GOT3 (cell line): ENCODE results near the gene MYL5.
"Not testable (repeated sequence)": the region's sequence is repeated elsewhere in the genome, so short reads cannot be mapped to it uniquely, and the experiment has no call there.

ENCODE experiments used
- DNase-seq: peaks from one replicate; lab custom pipeline; 2025; ENCODE audit warnings: mixed read lengths; lab: John Stamatoyannopoulos, UW

Gene MYL5

DNA sequence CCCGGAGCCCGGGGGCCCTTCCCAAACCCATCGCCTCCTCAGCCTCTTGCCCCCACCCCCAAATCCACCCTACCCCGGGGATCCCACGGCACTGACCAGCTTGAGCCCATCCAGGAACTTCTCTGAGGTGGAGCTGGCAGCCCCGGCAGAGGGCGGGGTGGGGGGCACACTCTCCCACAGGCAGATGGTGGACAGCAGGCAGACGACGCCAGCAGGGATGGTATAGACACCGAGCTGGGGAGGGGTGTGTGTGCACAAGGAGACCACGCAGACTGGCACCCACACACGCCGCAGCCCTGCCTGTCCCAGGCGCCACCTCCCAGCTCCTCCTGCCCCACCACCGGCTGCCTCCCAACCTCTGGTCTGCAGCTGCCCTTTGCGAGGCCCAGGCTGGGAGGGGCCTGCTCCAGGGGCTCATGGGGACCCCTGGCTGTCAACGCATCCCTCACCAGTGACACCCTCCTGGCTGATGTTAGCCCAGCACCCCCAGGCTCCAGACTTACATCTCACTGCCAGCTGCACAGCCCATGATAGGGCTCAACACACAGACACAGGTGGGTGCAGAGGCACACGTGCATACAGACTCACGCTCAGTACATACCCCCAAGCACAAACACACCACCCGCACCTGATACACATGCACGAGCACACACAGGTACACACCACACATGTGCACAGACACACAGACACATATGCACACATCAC is 10.4 kb downstream of the MYL5 start:
- no peak for DNase-seq

DNA sequence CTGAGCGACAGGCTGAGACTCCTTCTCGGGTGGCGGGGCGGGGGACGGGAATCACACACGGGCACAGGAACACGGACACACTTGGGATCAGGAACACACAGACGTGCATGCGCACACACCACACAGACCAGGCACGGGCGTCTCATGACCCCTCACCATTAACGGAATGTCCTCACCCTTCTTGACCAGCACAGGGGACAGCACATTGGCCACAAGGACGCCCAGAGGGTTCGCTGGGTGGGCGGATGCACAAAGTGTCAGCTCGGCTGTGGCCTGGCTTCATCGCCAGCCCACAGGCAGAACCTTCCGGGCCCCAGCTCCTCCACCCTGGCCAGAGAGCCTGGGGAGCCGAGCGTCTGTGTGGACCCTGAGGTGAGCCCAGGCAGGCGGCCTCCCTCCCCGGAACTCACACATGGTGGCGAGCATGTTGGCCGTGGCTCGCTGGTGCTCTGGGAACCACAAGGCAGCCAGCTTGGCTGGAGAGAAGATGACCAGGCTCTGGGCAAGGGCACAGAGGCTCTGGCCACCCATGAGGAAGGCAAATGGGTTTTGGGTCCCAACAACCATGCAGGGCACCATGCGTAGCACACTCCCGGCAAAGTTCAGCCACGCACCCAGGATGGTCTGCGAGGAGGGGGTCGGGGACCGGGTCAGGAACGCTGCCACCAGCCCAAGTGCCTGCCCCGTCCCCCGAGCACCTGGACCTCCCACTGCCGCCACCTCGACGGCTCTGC is 11.5 kb downstream of the MYL5 start:
- DNase-seq, result no peak

DNA sequence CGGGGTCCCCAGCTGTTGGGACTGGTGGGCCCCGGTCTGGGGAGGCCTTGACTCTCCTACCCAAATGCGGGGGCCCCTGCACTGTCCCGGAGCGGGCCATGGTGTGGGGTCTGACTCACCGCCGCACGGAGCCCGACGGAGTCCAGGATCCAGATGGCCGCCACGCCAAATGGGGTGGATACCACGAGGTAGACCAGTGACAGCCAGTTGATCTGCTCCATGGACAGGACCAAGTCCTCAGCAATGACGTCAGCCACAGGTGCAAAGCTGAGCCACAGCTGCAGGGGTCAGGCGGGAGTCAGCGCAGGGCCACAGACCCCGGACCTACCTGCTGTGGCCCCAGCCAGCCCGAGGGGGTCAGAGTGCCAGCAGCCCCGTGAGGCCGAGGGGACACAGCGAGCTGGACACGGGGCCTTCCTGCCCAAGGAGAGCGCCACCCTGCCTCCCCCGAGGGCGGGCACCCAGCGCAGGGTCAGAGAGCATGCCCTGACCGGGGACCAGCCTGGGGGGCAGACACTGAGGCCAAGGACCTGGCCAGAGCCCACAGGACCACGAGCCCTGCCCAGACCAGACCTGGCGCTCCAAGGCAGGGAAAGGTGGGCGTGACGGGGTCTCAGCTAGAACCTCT is 12.2 kb downstream of the MYL5 start:
- no peak for DNase-seq

DNA sequence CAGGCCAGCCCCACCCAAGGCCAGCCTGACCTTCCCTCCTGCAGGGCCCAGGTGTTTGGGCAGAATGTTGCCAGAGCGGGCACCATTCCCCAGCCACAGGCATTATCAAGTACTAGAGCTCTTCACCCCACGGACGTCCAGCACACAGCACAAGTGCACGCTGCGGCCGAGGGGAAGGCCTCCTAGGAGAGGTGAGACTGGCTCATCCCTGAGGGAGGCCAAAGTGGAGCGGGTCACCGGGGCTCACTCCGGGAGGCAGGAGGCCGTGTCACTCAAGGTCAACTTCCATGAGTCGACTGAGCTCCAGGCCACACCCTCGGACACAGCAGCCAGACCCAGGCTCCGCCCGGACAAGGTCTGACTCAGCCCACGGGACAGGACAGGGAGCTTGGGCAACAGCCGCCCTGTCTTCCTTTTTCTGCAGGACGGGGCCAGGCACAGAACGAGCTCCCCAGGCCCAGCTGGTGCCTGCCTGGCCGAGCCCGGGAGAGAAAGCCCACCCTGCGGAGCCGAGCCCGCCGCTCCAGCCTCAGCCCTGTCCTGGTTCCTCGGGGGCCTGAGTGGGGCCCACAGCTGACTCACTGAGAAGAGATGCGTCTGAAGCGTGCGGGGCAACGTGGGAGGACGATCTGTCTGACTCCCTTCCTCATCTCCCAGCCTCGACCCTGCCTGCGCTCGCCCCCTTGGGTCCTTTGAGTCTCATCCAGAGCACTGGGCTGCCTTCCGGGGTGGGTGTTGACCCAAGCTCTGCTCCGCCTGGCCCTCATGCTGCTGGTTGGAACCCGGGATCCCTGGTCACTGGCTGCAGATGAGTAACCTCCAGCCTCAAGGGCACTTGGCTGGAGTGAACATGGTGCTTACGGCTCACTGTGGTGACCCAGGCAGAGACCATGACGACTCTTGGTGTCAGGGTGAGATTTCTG is 13.0 kb downstream of the MYL5 start:
- DNase-seq, result peak; percentile 71

DNA sequence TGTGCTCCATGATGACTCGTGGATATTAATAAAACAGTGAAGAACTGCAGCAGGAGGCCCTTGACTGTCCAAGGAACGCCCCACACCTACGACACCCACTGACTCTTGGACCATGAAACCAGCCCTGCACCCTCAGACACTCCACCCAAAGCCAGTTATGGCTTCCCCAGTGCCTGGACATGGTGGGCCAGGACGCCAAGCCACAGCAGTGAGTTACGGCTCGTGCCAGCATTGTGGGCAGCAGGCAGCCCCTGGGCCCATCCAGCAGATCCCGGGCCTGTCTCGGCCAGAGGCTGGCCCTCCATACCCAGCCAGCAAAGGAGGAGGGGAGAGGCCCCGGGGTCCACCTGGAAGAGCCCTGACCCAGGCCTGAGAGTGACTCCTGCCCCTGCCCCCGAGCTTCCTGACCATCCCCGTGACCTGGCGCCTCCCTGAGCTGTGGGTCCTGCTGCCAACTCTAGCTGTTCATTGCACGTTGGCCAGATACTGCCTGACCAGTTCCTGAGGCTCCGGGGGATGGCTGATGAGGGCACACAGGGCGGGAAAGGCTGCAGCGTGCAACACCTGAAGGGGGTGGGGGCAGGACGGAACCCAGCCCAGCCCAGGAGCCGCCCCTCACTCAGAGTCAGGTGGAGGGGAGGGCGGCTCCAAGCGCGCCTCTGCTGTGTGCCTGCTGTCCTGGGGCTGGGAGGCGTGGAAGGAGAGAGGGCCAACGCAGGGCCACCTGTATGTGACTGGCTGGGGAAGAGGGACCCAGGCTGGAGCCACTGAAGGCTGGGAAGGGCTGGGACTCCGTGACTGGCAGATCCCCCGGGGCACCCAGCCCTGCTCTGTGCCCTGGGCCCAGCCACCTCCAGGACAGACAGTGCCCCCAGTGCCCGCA is 13.9 kb downstream of the MYL5 start:
- DNase-seq, result no peak

DNA sequence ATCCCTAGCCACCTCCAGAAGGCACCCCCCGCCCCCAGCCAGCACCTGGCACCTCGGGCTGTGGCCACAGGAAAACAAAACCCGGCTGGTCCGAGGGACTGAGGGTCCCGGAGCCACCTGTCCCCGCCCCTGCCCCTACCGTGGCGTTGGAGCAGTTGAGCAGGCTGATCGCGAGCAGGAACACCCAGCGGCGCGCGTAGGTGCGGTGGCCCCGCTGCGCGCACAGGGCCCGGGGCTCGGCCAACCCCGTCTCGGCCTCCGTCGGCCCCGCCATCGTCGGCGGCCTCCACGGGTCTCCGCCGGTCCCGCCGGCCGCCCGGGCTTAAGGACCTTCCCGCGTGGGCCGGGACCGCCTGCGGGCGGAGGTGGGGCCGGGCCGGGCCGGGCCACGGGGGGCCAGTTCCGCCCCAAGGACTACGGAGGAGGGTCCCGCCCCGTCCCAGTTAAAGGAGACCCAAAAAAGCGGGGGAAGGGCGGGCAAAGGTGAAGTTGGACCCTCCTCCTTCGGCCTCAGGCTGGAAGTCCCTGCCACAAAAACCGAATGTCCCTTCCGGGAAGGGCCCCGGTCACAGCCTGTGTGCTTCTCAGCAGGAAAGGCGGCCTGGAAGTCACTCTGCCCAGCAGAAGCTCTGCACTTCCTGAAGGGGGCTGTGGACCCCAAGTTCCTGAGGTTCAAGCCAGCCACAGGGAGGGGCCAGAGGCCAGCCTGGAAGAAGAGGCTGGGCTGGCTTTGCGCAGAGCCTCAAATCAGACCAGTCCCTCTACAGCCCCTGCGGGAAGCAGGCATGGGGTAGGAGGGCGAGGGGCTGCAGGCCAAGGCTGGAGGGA is 14.7 kb downstream of the MYL5 start, which contains the start of gene SLC49A3:
Gene SLC49A3, minus strand, starts transcription at position 298 of the 828 bp plus-strand sequence. Its CDS starts 24 bp downstream, at position 274.
- DNase-seq, result no peak

DNA sequence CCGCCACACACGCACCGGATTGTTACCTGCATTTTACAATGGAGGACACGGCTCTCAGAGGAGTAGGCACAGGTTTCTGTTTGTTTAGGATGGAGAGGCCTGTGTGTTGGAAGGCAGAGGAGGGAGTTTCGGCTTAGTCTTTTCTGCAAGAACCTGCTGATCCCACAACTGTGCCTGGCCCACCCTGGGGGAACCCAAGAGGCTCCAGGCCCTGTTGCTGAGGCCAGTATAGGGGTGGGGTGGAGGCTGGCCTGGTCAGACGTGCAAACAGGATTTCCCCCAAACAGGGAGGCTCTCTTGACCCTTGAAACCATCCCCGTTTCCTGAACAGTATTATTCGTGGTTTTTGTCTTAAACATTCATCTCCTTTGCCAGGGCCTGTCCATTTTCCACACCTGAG is 15.4 kb downstream of the MYL5 start:
- DNase-seq, result no peak

DNA sequence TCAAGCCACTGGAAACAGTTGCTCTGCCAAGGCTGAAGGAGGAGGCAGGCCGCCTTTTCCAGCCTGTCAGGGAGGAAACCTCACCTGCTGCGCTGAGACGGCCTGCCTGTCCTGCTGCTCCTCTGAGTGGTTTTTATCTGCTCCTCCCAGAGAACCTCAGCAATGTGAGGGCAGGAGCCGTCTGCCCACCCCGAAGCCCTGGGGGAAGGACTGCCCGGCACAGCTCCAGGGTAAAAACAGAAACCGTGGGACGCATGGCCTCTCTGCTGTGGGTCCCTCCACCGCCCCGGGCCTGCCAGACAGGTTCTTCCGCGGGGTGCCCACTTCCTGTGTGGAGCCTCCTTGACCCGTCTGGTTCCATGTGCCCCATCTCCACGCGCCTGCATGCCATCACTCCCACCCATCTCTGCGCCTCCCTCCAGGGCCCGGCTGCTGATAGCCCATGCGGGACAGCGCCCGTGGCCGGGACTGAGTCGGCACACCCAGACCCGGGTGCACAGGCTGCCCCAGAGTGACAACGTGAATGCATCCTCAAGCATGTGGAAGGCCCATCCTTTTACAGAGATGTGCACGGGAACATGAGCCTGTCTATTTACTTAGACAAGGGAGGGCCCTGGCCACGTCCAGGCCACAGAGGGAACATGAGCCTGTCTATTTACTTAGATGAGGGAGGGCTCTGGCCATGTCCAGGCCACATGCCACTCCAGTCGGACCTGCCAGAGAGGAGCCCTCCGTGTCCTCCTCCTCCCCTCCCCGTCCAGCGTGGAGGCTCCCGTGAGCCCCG is 18.6 kb downstream of the MYL5 start:
- no peak for DNase-seq

DNA sequence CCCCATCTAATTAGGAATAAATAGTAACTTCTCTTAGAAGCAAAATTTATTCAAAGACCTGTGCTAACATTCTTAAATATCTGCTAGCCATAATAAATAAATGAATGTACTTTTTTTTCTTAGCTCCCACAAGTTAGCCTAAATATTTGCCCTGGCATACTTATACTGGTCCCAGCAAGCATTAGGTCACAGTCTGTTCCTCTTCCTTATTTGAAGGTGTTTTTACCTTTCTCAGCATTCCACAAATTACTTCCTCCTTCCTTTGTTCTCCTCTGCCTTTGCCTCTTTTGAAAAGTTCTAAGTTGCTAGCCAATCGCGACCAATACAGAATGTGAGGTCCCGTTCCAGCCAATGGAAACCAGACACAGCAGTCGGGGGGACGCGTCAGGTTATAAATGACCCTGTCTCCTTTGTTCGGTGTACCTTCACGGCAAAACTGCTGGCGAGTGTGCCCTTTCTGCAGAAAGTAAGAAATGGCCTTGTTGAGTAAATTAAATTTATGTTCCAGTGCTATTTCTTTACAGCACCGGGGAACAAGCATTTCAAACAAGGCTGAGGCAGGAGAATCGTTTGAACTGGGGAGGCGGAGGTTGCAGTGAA is 20.1 kb downstream of the MYL5 start:
- not testable (repeated sequence) for DNase-seq

DNA sequence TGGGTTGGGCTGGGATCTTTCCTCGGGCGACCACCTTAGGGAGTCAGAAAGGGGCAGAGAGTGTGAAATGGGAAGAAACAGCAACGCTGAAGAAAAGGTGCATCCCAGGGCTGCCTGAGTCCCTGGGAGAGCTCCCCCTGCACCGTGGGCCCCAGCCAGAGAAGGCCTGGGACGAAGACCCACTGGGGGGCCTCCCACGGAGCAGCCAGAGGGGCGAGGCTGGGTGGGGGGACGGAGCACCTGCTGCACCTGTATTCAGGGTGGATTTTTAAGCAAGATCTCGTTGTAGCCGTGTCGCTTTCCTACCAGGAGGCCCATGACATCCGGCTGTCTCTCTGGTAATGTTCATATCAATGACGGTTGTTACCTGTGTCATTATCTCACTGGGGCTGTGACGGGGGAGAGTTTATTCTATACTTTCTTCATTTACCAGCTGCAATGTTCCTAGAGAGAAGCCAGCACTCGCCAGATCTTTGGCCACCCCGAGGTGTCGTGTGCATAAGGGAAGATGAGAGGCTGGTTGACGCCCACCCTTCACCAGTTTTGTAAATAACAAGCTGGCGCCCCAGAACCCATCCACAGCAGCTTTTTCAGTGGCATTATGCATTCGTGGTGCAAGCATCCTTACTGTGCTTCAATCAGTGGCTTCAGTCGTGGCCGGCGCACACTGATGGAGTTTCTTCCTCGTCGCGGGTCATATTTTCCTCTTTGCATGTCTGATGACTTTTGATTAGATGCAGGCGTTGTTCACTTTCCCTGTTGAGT is 25.7 kb downstream of the MYL5 start:
- no peak for DNase-seq

DNA sequence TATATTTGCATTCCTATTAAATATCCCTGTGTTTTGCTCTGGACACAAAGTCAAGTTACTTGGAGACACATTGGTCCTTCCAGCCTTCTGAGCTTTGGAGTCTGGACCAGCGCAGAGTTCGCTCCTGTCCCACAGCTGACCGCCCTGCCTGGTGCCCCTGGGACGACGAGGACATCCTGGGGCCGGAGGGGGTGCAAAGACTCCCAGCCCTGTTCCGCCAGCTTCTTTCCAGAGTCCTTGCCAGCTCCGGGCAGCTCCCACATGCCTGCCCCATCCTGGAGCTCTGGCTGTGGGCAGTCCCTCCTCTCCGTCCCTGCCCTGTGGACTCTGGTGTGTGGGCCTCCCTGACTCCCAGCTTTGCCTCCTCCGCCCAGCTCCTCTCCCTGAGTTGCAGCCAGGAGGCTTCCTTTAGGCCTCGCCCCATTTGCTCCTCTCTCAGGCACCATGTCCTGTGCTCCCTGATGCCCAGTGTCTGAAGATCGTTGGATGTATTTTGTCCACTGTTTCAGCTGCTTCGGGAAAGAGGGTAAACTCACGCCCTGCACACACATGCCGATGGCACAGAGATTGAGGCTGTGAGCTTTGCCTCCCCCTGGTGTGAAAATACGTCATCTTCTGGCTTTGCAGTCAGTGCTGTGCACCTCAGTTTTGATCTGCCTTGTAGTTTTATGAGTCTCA is 26.4 kb downstream of the MYL5 start:
- DNase-seq, result no peak

DNA sequence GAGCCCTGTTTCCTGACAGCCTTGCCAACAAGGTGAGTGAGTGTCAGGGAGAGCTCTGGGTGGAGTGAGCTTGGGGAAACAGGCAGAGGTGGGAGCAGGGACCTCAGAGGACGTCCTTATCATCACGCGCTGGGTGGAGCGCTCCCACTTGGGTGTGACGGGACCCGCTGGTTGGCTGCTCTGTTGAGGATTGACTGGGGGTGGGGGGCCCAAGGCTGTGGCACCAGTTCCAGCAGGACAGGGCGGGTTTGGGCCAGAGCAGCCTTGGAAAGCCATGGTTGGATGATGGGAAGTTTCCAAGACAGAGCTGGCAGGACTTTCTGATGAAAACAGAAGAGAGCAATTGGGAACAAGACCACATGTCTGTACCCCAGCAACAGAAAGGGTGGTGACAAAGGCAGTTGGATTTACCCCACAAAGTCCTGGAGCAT is 28.3 kb downstream of the MYL5 start:
- DNase-seq, result no peak

DNA sequence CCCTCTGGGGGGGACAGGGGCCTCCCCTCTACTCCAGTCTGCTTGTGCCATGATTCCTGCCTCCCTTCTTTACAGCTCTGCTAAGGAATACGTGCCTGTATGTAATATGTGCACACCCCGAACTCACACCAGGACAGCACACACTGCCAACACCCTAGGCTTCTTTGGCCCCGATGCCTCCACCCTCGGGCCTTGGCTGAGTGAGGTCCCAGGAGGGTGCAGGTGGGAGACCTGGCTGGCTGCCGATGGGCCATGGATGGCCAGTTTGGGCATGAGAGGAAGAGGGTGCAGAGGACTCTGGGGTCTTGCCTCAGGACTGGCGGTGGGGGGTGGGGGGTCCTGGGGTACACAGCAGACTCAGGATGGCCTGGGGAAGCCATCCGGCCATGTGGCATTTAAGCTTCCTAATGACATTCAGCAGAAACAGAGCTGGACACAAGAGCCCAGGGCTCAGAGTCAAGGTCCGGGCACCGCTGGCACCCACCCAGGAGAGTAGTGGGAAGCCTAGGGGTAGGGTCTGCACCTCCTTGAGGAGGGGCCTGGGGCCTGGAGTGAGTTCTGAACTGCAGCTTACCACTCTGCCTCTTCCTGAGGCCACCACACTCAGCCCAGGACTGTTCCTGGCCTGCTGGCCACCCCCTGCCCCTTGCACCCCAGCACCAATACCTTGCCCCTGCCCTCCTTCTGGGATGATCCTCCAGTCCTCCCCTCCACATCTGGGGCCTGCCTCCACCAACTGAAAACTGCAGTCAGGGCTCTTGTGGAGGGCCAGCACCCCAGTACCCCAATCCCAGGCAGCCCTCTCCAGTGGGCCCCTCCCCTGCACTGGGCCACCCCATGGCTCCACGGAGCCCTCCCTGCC is 29.2 kb downstream of the MYL5 start:
- no peak for DNase-seq

DNA sequence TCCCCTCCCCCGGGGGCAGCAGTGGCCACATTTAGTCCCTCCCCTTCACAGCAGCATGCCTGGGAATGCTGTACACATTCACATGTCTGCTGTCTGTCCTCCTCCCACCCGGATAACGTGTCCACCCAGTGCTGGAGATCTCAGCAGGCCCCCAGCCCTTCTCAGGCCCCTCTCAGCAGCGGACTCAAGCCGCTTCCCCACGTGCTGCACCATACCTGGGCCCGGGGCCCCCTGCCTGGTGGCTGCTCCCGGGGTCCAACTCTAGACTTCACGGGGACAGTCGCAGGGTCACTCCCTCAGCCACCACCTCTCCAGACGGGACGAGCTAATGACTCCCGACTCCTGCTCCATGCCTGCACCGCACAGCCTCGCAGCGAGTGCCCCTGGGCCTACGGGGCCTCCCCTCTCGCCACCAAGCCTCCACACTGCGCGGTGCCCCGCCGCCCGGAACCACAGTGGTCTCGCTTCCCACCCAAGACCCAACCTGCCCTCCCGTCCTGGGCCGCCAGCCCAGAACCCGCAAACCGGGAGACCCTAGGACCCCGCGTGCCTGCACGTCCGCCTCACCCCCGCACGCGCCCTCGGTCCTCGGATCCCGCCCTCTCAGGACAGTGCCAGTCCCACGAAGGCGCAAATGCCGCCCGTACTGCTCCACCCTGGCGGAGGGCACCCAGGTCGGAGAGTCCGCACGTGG is 30.0 kb downstream of the MYL5 start:
- no peak for DNase-seq

DNA sequence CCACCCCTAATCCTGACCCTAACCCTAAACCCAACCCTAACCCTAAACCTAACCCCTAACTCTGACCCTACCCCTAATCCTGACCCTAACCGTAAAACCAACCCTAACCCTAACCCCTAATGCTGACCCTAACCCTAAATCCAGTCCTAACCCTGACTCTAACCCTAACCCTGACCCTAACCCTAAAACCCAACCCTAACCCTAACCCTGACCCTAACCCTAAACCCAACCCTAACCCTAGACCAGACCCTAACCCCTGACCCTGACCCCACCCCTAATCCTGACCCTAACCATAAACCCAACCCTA is 30.6 kb downstream of the MYL5 start:
- DNase-seq, result no peak
